Liver (tissue), 9 donors: ENCODE results near the gene PIEZO1. TPM values are rescaled to one million over a fixed set of nuclear protein-coding genes. Genes with fewer than 3 reads are reported as not detected.

Source experiments
- DNase-seq: peaks from one replicate; pipeline ENCODE4 v3.0.0-alpha.2; 2017; ENCODE audit warnings: low spot score
- H3K27ac ChIP-seq, 2 donors: one replicate each; pipeline ENCODE4 v1.7.0; 2013; ENCODE audit warnings: inconsistent platforms in 2 of 2, low read length in 2 of 2, control low read depth in 1 of 2, low read depth in 1 of 2, mild to moderate bottlenecking in 1 of 2
- H3K27me3 ChIP-seq, 4 donors: one replicate each; pipeline versions ENCODE4 v1.6.1 to v1.7.0; 2013; ENCODE audit warnings: low read length in 3 of 4, inconsistent platforms in 1 of 4, mild to moderate bottlenecking in 1 of 4, moderate library complexity in 1 of 4; ENCODE audit not compliant: control insufficient read depth in 4 of 4, insufficient read depth in 4 of 4
- H3K36me3 ChIP-seq, 4 donors: one replicate each; pipeline versions ENCODE4 v1.6.1 to v1.7.0; 2013; ENCODE audit warnings: low read length in 3 of 4, mild to moderate bottlenecking in 3 of 4, low read depth in 1 of 4, moderate library complexity in 1 of 4; ENCODE audit not compliant: control insufficient read depth in 4 of 4, insufficient read depth in 3 of 4
- H3K4me1 ChIP-seq, 4 donors: one replicate each; pipeline versions ENCODE4 v1.6.1 to v1.7.0; 2013; ENCODE audit warnings: low read length in 3 of 4, mild to moderate bottlenecking in 3 of 4, moderate library complexity in 1 of 4; ENCODE audit not compliant: control insufficient read depth in 4 of 4, insufficient read depth in 4 of 4
- H3K4me3 ChIP-seq, 3 donors: one replicate each; pipeline versions ENCODE4 v1.6.1 to v1.7.0; 2013; ENCODE audit warnings: low read length in 3 of 3, control low read depth in 1 of 3, low read depth in 1 of 3, mild to moderate bottlenecking in 1 of 3
- H3K9ac ChIP-seq, 2 donors: one replicate each; pipeline ENCODE4 v1.7.0; 2013; ENCODE audit warnings: low read length in 2 of 2, mild to moderate bottlenecking in 2 of 2, moderate library complexity in 2 of 2, control low read depth in 1 of 2, low read depth in 1 of 2
- H3K9me3 ChIP-seq, 4 donors: one replicate each; pipeline versions ENCODE4 v1.6.1 to v1.7.0; 2013; ENCODE audit warnings: low read length in 3 of 4; ENCODE audit not compliant: control insufficient read depth in 4 of 4
- ATF3 ChIP-seq: IDR thresholded peaks from 2 replicates; pipeline ENCODE4 v1.6.1; 2016; ENCODE audit warnings: antibody characterized with exemption
- FOXA1 ChIP-seq: IDR thresholded peaks from 2 replicates; pipeline ENCODE4 v1.6.1; 2016; ENCODE audit warnings: antibody characterized with exemption
- HNF4A ChIP-seq, 2 donors: conservative IDR thresholded peaks; 2 replicates each; pipeline ENCODE4 v1.6.1; 2016; ENCODE audit warnings: antibody characterized with exemption in 2 of 2, mild to moderate bottlenecking in 2 of 2
- REST ChIP-seq: IDR thresholded peaks from 2 replicates; pipeline ENCODE4 v1.6.1; 2016; ENCODE audit warnings: antibody characterized with exemption, mild to moderate bottlenecking
- SP1 ChIP-seq: IDR thresholded peaks from 2 replicates; pipeline ENCODE4 v1.6.1; 2018; ENCODE audit warnings: antibody characterized with exemption, mild to moderate bottlenecking
- WGBS: extraction: QIAGEN DNeasy Blood & Tissue Kit; methylation state at CpG from one replicate; pipeline ENCODE4 v1.1.7; 2013; 5-methylcytosine and 5-hydroxymethylcytosine counted together
- polyA plus RNA-seq, 2 donors: library from polyadenylated mRNA; stranded (reverse) in 1 of 2; unstranded in 1 of 2; fragments of 200-250 nt in 1 of 2; fragments of >200 nt in 1 of 2; fragmentation: Nextera tagmentation in 1 of 2; extraction: Ambion mirVana in 1 of 2; gene quantifications; one replicate each; pipeline versions ENCODE4 v1.2.1 to v1.2.3, GENCODE V29; 2013 to 2015
- total RNA-seq, 2 donors: library from RNA; depleted of rRNA; stranded (reverse); fragments of >200 nt; gene quantifications; one replicate each; pipeline ENCODE4 v1.2.3, GENCODE V29; 2014
- donor health status: healthy.
- donor health status: healthy.
- donor health status: healthy.
- donor health status: healthy.
- donor health status: healthy.

The PIEZO1 gene
- total and polyA plus RNA-seq, 4 donors, result 15.3 to 74.7 (median 59.2) TPM

- Histone ChIP-seq H3K9me3 (no peaks in the 10 kb centered on the region), H3K36me3 (peaks cover 0 to 8% (median 3%) of the 10 kb centered on the region in 4 donors), H3K9ac (peak overlapping the region in 1 of 2 donors; percentile 73), H3K27ac (peak overlapping the region; percentile 73 to 74), H3K4me1 (peaks cover 3 to 24% (median 13%) of the 10 kb centered on the region in 4 donors), H3K27me3 (no peaks in the 10 kb centered on the region), H3K4me3 (peak overlapping the region; percentile 58 to 84 (median 83))
- TF ChIP-seq REST, result peak; percentile 17
- TF ChIP-seq FOXA1, result no peak
- 3% methylated on average over 65 of the region's 65 CpGs for WGBS
- DNase-seq, result peak; percentile 71
These were observed 26.1 kb upstream of the PIEZO1 start for GRCh38 chr16:88810912-88811768.

GRCh38 chr16:88810166-88810911 lies 25.3 kb upstream of the PIEZO1 start:
- H3K9me3 ChIP-seq, result no peaks in the 10 kb centered on the region
- peaks cover 3 to 24% (median 13%) of the 10 kb centered on the region in 4 donors for H3K4me1 ChIP-seq
- 51% methylated on average over 12 of the region's 12 CpGs for WGBS
- peak overlapping the region in 1 of 3 donors; percentile 83 for H3K4me3 ChIP-seq
- no peak overlapping the region for H3K27ac ChIP-seq
- H3K36me3 ChIP-seq, result peaks cover 0 to 8% (median 3%) of the 10 kb centered on the region in 4 donors
- TF ChIP-seq SP1, result no peak
- peak overlapping the region in 1 of 2 donors; percentile 73 for H3K9ac ChIP-seq
- H3K27me3 ChIP-seq, result no peaks in the 10 kb centered on the region
- DNase-seq, result peak; percentile 39

- H3K27ac ChIP-seq, result no peak overlapping the region
- no peak overlapping the region for H3K4me3 ChIP-seq
- H3K9ac ChIP-seq, result no peak overlapping the region
- peaks cover 0 to 8% (median 3%) of the 10 kb centered on the region in 4 donors for H3K36me3 ChIP-seq
- TF ChIP-seq HNF4A (conservative IDR thresholded peaks at IDR 0.05) (no peak), ATF3 (no peak)
- H3K27me3 ChIP-seq, result no peaks in the 10 kb centered on the region
- 91% methylated on average over 10 of the region's 10 CpGs for WGBS
- no peak for DNase-seq
- H3K4me1 ChIP-seq, result peaks cover 4 to 29% (median 18%) of the 10 kb centered on the region in 4 donors
- H3K9me3 ChIP-seq, result no peaks in the 10 kb centered on the region
These were observed 24.7 kb upstream of the PIEZO1 start for GRCh38 chr16:88809676-88810165.
